ENCODE results near the gene ACTL9. TPM values are rescaled to one million over a fixed set of nuclear protein-coding genes. Genes with fewer than 3 reads are reported as not detected.
"Not testable (repeated sequence)": the region's sequence is repeated elsewhere in the genome, so short reads cannot be mapped to it uniquely, and the experiment has no call there.

ACTL9 gene
- total RNA-seq (2014; rRNA removed; shearing (Covaris generic); ENCODE audit: low replicate concordance): not detected in 2 replicates

GRCh38 chr19:8698433-8699063 is at the start of gene ACTL9:
Gene ACTL9 (minus strand): TSS chr19:8698795. CDS start chr19:8698701, 94 bp downstream.
- no peaks in the 10 kb centered on the region for H3K9me3 ChIP-seq (ENCODE audit: low read length)
- H3K9me2 ChIP-seq (replicated peaks; ENCODE audit: insufficient read depth, low read length): no peaks in the 10 kb centered on the region
- H2AFZ ChIP-seq (ENCODE audit: low read length): no peak within 1 kb of the TSS
- no peak within 1 kb of the TSS for H3K9ac ChIP-seq (ENCODE audit: low read length)
- no peak for DNase-seq
- no peaks in the 10 kb centered on the region for H3K27me3 ChIP-seq (ENCODE audit: low read length)
- no peak within 1 kb of the TSS for H3K4me3 ChIP-seq (ENCODE audit: low read length)
- H3K36me3 ChIP-seq (ENCODE audit: insufficient read depth, low read length): no peaks in the 10 kb centered on the region
- H3K4me2 ChIP-seq (ENCODE audit: low read depth, low read length, poor library complexity, severe bottlenecking): no peak within 1 kb of the TSS
- H3K79me2 ChIP-seq (ENCODE audit: low read length): no peaks in the 10 kb centered on the region
- H3K4me1 ChIP-seq (ENCODE audit: low read length): no peaks in the 10 kb centered on the region
- H4K20me1 ChIP-seq (ENCODE audit: insufficient read depth, low read depth, low read length): no peaks in the 10 kb centered on the region
- no peak within 1 kb of the TSS for H3K27ac ChIP-seq (ENCODE audit: low read length)

GRCh38 chr19:8739291-8740065 is 40.9 kb upstream of the ACTL9 start:
- not testable (repeated sequence) for H3K36me3 ChIP-seq (ENCODE audit: insufficient read depth, low read length); H3K27ac ChIP-seq (ENCODE audit: low read length); H3K4me2 ChIP-seq (ENCODE audit: low read depth, low read length, poor library complexity, severe bottlenecking); H3K79me2 ChIP-seq (ENCODE audit: low read length); H3K27me3 ChIP-seq (ENCODE audit: low read length); DNase-seq; H3K4me3 ChIP-seq (ENCODE audit: low read length); H3K4me1 ChIP-seq (ENCODE audit: low read length); H4K20me1 ChIP-seq (ENCODE audit: insufficient read depth, low read depth, low read length); H2AFZ ChIP-seq (ENCODE audit: low read length); H3K9me2 ChIP-seq (replicated peaks; ENCODE audit: insufficient read depth, low read length); H3K9me3 ChIP-seq (ENCODE audit: low read length); H3K9ac ChIP-seq (ENCODE audit: low read length)

- Histone ChIP-seq H3K9me3 (ENCODE audit: low read length) (no peaks in the 10 kb centered on the region), H3K36me3 (ENCODE audit: insufficient read depth, low read length) (no peaks in the 10 kb centered on the region), H3K27ac (ENCODE audit: low read length) (no peak overlapping the region), H3K9ac (ENCODE audit: low read length) (no peak overlapping the region), H2AFZ (ENCODE audit: low read length) (no peak overlapping the region), H3K4me2 (ENCODE audit: low read depth, low read length, poor library complexity, severe bottlenecking) (no peak overlapping the region), H4K20me1 (ENCODE audit: insufficient read depth, low read depth, low read length) (no peaks in the 10 kb centered on the region), H3K79me2 (ENCODE audit: low read length) (no peaks in the 10 kb centered on the region), H3K27me3 (ENCODE audit: low read length) (no peaks in the 10 kb centered on the region), H3K9me2 (replicated peaks; ENCODE audit: insufficient read depth, low read length) (no peaks in the 10 kb centered on the region), H3K4me3 (ENCODE audit: low read length) (no peak overlapping the region), H3K4me1 (ENCODE audit: low read length) (no peaks in the 10 kb centered on the region)
- DNase-seq: no peak
Measured at GRCh38 chr19:8738377-8738776, 39.8 kb upstream of the ACTL9 start.

- no peaks in the 10 kb centered on the region for H3K9me2 ChIP-seq (replicated peaks; ENCODE audit: insufficient read depth, low read length)
- H3K27ac ChIP-seq (ENCODE audit: low read length): no peak overlapping the region
- no peaks in the 10 kb centered on the region for H3K4me1 ChIP-seq (ENCODE audit: low read length)
- H3K9ac ChIP-seq (ENCODE audit: low read length): no peak overlapping the region
- no peak overlapping the region for H3K4me2 ChIP-seq (ENCODE audit: low read depth, low read length, poor library complexity, severe bottlenecking)
- no peak overlapping the region for H3K4me3 ChIP-seq (ENCODE audit: low read length)
- no peaks in the 10 kb centered on the region for H3K36me3 ChIP-seq (ENCODE audit: insufficient read depth, low read length)
- peak; percentile 51 for DNase-seq
- no peaks in the 10 kb centered on the region for H4K20me1 ChIP-seq (ENCODE audit: insufficient read depth, low read depth, low read length)
- no peaks in the 10 kb centered on the region for H3K79me2 ChIP-seq (ENCODE audit: low read length)
- H3K9me3 ChIP-seq (ENCODE audit: low read length): no peaks in the 10 kb centered on the region
- H2AFZ ChIP-seq (ENCODE audit: low read length): no peak overlapping the region
- H3K27me3 ChIP-seq (ENCODE audit: low read length): no peaks in the 10 kb centered on the region
Measured at GRCh38 chr19:8731428-8732169, 33.0 kb upstream of the ACTL9 start.

- no peaks in the 10 kb centered on the region for H3K27me3 ChIP-seq (ENCODE audit: low read length)
- H4K20me1 ChIP-seq (ENCODE audit: insufficient read depth, low read depth, low read length): no peaks in the 10 kb centered on the region
- no peak overlapping the region for H3K27ac ChIP-seq (ENCODE audit: low read length)
- H3K9me2 ChIP-seq (replicated peaks; ENCODE audit: insufficient read depth, low read length): no peaks in the 10 kb centered on the region
- H2AFZ ChIP-seq (ENCODE audit: low read length): no peak overlapping the region
- DNase-seq: no peak
- H3K9me3 ChIP-seq (ENCODE audit: low read length): no peaks in the 10 kb centered on the region
- no peak overlapping the region for H3K4me2 ChIP-seq (ENCODE audit: low read depth, low read length, poor library complexity, severe bottlenecking)
- H3K79me2 ChIP-seq (ENCODE audit: low read length): no peaks in the 10 kb centered on the region
- H3K36me3 ChIP-seq (ENCODE audit: insufficient read depth, low read length): no peaks in the 10 kb centered on the region
- no peaks in the 10 kb centered on the region for H3K4me1 ChIP-seq (ENCODE audit: low read length)
- H3K9ac ChIP-seq (ENCODE audit: low read length): no peak overlapping the region
- no peak overlapping the region for H3K4me3 ChIP-seq (ENCODE audit: low read length)
Measured at GRCh38 chr19:8724276-8724675, 25.7 kb upstream of the ACTL9 start.

- H3K4me2 ChIP-seq (ENCODE audit: low read depth, low read length, poor library complexity, severe bottlenecking): no peak overlapping the region
- no peaks in the 10 kb centered on the region for H3K9me2 ChIP-seq (replicated peaks; ENCODE audit: insufficient read depth, low read length)
- no peaks in the 10 kb centered on the region for H3K79me2 ChIP-seq (ENCODE audit: low read length)
- no peaks in the 10 kb centered on the region for H4K20me1 ChIP-seq (ENCODE audit: insufficient read depth, low read depth, low read length)
- H3K4me3 ChIP-seq (ENCODE audit: low read length): no peak overlapping the region
- no peak overlapping the region for H3K9ac ChIP-seq (ENCODE audit: low read length)
- H3K27me3 ChIP-seq (ENCODE audit: low read length): no peaks in the 10 kb centered on the region
- H2AFZ ChIP-seq (ENCODE audit: low read length): no peak overlapping the region
- no peaks in the 10 kb centered on the region for H3K9me3 ChIP-seq (ENCODE audit: low read length)
- no peak overlapping the region for H3K27ac ChIP-seq (ENCODE audit: low read length)
- no peaks in the 10 kb centered on the region for H3K4me1 ChIP-seq (ENCODE audit: low read length)
- H3K36me3 ChIP-seq (ENCODE audit: insufficient read depth, low read length): no peaks in the 10 kb centered on the region
- no peak for DNase-seq
Measured at GRCh38 chr19:8722032-8722431, 23.4 kb upstream of the ACTL9 start.

GRCh38 chr19:8721334-8721733 is 22.7 kb upstream of the ACTL9 start, which contains the start of gene OR2Z1:
Gene OR2Z1 (plus strand): TSS chr19:8721634. CDS start chr19:8731029, 9,395 bp downstream.
- H4K20me1 ChIP-seq (ENCODE audit: insufficient read depth, low read depth, low read length): no peaks in the 10 kb centered on the region
- H3K9me2 ChIP-seq (replicated peaks; ENCODE audit: insufficient read depth, low read length): no peaks in the 10 kb centered on the region
- H3K4me3 ChIP-seq (ENCODE audit: low read length): no peak within 1 kb of the TSS
- H3K9ac ChIP-seq (ENCODE audit: low read length): no peak within 1 kb of the TSS
- H3K79me2 ChIP-seq (ENCODE audit: low read length): no peaks in the 10 kb centered on the region
- DNase-seq: no peak
- H3K27ac ChIP-seq (ENCODE audit: low read length): no peak within 1 kb of the TSS
- H3K9me3 ChIP-seq (ENCODE audit: low read length): no peaks in the 10 kb centered on the region
- no peak within 1 kb of the TSS for H2AFZ ChIP-seq (ENCODE audit: low read length)
- H3K36me3 ChIP-seq (ENCODE audit: insufficient read depth, low read length): no peaks in the 10 kb centered on the region
- H3K27me3 ChIP-seq (ENCODE audit: low read length): no peaks in the 10 kb centered on the region
- H3K4me1 ChIP-seq (ENCODE audit: low read length): no peaks in the 10 kb centered on the region
- no peak within 1 kb of the TSS for H3K4me2 ChIP-seq (ENCODE audit: low read depth, low read length, poor library complexity, severe bottlenecking)

- H3K27me3 ChIP-seq (ENCODE audit: low read length); H3K79me2 ChIP-seq (ENCODE audit: low read length); H3K4me2 ChIP-seq (ENCODE audit: low read depth, low read length, poor library complexity, severe bottlenecking); H3K27ac ChIP-seq (ENCODE audit: low read length); H4K20me1 ChIP-seq (ENCODE audit: insufficient read depth, low read depth, low read length); H3K9ac ChIP-seq (ENCODE audit: low read length); DNase-seq; H3K36me3 ChIP-seq (ENCODE audit: insufficient read depth, low read length); H2AFZ ChIP-seq (ENCODE audit: low read length); H3K9me2 ChIP-seq (replicated peaks; ENCODE audit: insufficient read depth, low read length); H3K4me1 ChIP-seq (ENCODE audit: low read length); H3K4me3 ChIP-seq (ENCODE audit: low read length); H3K9me3 ChIP-seq (ENCODE audit: low read length): not testable (repeated sequence)
Measured at GRCh38 chr19:8710337-8710736, 11.7 kb upstream of the ACTL9 start.

All from Karpas-422 (cell line).